Activated CD4-positive, CD25-positive, alpha-beta regulatory T cell treated with anti-CD3 and anti-CD28 coated beads, Interleukin-2, amount 50 U/mL, for 24 hours (primary cell): ENCODE results near the gene IMMP2L.

Experiments
- ATAC-seq, 2 donors: fragments of 150-1000 bp; cut with Tn5 transposase; one replicate each; pipeline ENCODE4 v1.10.0; 2021; ENCODE audit warnings: mild to moderate bottlenecking in 1 of 2, moderate library complexity in 1 of 2

IMMP2L gene

DNA sequence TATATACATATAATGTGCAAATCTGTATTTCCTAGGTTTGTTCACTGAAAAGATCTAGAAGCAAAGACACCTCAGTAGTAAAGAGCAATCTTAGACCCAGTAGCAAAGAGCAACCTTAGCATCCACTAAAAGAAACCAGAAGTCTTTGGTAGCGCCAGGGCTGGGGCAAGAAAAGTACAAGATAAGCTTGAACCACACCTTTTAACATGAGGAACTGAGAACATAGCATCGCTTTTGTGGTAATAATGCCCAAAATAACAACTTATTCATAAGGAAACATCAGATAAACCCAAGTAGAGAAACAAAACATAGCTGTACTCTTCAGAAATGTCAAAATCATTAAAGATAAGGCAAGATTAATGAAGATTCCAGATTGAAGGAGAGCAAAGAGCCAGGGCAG lies 173.4 kb downstream of the IMMP2L start:
- ATAC-seq, result no peak

DNA sequence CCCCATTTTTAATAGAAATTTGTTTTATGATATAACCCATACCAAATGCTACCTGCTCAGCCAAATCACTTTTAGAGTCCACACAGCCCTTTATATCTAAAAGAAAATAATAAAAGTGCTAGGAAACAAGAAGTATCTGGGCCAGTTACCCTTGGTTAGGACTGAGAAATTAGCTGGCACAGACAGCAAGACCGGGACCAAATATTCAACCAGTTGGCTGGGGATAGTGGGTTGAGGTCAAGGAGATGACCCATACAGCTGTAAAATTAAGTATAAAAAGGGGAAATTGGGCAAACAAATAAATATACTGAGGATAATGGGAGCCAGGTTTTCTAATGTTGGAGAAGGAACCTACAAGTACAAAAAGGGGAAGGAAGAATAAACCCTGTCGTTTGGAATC lies 174.3 kb downstream of the IMMP2L start:
- ATAC-seq, result no peak

GRCh38 chr7:111384065-111384891 lies 178.0 kb downstream of the IMMP2L start:
- no peak for ATAC-seq

DNA sequence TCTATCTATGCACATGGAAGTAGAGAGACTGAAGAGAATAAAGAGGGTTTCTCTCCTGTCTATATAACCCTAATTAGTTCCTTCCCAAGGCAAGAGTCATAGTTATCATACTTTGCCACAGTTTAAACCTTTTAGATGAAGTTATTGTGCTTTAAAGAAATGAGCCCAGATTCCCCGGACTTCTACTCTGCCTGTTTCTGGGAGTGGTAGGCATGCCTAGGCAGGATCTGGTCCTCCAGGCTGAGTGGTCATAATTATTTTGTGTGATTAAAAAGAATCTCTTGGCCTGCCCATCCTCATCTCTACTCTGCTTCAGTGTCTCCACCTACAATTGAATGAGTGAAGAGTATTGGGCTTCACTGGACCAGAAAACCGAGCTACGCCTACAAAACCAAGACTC lies 179.2 kb downstream of the IMMP2L start:
- no peak for ATAC-seq

DNA sequence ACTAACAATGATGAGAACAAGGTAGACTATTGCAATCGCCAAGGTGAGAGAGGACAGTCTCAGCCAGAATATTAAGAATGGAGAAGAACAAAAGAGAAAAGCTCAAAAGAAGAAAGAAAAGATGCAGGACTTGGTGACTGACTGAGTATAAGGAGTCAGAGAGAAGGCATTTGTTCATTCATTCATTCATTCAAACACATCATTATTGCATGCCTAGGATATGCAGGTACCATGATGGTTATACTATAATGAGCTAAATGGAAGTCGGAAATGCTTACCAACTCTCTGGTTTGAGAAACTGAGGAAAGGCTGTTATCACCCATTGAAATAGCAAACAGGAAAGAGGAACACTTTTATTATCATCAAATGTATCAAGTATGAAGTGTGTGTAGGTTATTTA lies 180.7 kb downstream of the IMMP2L start:
- ATAC-seq, result no peak

DNA sequence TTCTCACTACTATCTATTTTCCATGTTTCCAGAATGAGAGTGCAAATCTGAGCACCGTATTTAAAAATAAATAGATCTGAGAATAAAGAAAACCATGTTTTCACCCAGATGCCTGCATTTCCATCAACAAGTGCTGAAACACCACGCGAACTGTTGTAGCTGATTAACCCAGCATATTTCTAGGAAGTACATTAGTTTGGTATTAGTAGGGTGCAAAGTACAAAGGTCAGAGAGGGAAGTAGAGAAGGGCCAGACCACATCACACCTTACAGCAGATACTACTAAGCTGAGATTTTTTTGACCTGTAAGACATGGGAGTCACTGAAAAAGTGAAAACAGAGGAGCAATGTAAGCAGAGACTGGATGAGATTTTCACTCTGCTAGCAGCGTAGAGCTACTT lies 181.3 kb downstream of the IMMP2L start:
- ATAC-seq, result no peak

DNA sequence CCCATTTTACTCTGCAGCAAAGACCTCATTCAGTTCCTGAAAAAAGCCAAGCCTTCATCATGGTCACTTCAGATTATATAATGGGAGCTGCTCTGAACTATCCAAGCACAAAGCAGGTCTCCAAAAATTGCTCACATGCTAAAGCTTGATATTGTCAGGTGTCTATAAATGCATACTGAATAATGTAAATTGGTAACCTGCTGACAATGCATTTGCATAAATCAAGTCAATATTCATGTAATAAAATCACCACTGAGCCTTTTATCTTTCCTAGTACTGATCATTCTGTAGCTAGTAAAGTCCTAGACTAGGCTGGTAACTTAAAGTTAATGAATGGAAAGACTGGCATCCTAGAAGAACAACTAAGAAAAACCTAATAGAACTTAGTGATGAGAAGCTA lies 188.3 kb downstream of the IMMP2L start:
- ATAC-seq, result no peak

DNA sequence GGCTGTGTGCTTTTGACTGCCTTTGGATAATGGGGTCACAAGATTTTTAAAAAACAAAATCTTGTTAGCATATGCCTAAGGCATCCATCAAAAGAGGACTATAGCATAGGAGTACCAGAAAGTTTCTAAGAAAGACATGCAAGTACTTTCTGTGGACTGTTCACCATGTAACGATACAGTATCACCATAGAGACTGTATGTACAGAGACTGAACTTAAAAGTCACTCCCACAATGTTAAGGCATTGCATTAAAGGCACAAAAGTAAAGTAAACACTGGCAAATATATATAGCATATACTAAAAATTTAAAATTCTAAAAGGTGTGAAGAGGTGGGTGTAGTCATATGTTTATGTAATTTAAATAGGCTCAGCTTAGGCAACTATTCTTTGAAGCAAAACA lies 190.9 kb downstream of the IMMP2L start:
- ATAC-seq, result no peak

- ATAC-seq, result no peak
Measured at GRCh38 chr7:111370002-111370401, 192.3 kb downstream of the IMMP2L start.

GRCh38 chr7:111368381-111369065 lies 193.8 kb downstream of the IMMP2L start:
- no peak for ATAC-seq

- no peak for ATAC-seq
Measured at GRCh38 chr7:111364413-111364812, 197.9 kb downstream of the IMMP2L start.

- ATAC-seq, result no peak
Measured at GRCh38 chr7:111363099-111363498, 199.2 kb downstream of the IMMP2L start.

DNA sequence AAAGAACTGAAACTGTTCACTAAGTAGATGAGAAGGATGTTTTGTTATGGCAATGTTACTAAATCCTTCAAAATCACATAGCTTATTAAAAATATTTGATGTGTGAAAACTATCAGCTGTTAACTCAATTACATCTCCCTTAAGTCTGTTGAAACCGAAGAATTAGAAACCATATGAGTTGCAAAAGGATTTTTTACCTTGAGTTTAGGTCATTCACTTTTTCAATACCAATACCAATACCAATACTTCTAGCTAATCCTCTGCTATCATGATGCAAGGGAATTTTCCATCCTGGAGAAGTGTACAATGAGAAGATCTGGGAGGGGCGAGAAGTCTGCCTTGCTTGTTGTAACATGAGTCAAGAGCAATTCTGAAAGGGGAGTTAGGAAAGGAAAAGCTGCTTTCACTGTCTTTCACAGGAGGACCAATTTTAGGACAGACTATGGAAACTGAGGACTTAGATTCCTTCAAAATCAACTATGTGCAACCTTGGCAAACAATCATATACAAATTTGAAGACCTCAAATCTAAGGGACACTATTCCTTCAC lies 199.7 kb downstream of the IMMP2L start:
- ATAC-seq, result no peak

DNA sequence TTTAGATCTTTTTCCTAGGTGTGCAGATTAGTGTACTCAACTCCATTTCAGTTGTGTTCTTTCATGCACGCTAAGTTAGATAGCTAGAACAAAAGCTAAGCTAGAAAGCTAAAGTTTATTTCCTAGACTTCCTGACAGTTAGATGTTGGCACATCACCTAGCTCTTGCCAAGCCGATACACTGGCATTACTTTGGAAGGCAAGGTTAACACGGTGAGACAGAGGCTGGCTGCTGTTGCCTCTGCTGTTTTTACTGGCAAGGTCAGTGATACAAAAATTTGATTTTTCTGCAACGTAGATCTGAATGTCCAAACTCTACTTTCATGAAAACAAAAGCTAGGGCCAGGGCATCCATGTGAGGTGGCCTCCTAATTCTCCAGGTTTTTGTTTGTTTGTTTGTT lies 203.4 kb downstream of the IMMP2L start:
- ATAC-seq, result no peak

- ATAC-seq, result peak in 1 of 2 donors; percentile 10
Measured at GRCh38 chr7:111357691-111358090, 204.6 kb downstream of the IMMP2L start.

- no peak for ATAC-seq
Measured at GRCh38 chr7:111356941-111357340, 205.4 kb downstream of the IMMP2L start.

DNA sequence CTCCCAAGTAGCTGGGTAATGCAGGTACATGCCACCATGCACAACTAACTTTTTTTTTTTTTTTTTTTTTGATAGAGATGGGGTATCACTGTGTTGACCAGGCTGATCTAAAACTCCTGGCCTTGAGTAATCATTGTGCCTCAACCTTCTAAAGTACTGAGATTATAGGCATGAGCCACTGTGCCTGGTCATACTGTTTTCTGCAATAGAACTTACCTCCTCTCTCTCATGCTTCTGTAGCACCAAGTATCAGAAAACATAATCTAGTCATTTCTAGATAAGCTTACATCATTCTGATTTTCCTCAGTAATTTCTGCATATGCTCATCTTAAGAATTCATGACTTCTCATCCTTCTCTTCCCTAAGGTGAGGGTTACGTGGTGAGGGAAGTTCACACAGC lies 210.0 kb downstream of the IMMP2L start:
- ATAC-seq, result no peak

- ATAC-seq, result no peak
Measured at GRCh38 chr7:111346219-111346618, 216.1 kb downstream of the IMMP2L start.

DNA sequence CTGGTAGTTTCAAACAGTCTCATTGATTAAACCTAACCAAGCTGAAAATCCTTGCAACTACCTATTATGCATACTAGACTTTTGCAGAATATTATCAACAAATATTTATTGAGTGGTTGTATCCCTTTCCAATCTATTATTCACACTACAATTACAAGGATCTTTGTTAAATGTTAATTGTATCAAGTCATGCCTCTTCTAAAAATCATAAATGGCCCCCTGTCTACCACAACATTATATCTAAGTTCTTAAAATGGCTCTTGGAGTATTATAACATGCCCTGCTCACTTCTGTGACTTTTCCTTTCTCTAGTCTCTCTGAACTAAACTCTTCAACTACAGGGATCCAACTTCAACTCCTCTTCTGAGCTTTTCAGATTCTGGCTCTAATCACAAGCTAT lies 219.3 kb downstream of the IMMP2L start:
- no peak for ATAC-seq

- ATAC-seq, result no peak
Measured at GRCh38 chr7:111339006-111339405, 223.3 kb downstream of the IMMP2L start.

DNA sequence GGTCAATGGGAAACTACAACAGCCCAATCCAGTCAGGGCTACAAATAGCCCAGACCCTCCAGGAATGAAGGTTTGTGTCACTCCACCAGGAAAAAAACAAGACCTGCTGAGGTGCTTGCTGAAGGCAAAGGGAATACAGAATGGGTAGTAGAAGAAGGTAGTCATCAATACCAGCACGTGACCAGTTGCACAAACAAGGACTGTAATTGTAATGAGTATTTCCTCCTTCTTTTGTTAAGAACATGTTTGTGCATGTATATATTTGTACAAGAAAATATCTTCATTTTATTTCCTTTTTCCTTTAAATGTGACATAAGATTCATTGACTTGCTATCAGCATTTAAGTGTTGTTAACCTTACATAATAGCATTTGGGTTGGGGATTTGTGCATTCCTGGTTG lies 229.3 kb downstream of the IMMP2L start:
- no peak for ATAC-seq

GRCh38 chr7:111330235-111330523 lies 232.1 kb downstream of the IMMP2L start:
- ATAC-seq, result no peak

DNA sequence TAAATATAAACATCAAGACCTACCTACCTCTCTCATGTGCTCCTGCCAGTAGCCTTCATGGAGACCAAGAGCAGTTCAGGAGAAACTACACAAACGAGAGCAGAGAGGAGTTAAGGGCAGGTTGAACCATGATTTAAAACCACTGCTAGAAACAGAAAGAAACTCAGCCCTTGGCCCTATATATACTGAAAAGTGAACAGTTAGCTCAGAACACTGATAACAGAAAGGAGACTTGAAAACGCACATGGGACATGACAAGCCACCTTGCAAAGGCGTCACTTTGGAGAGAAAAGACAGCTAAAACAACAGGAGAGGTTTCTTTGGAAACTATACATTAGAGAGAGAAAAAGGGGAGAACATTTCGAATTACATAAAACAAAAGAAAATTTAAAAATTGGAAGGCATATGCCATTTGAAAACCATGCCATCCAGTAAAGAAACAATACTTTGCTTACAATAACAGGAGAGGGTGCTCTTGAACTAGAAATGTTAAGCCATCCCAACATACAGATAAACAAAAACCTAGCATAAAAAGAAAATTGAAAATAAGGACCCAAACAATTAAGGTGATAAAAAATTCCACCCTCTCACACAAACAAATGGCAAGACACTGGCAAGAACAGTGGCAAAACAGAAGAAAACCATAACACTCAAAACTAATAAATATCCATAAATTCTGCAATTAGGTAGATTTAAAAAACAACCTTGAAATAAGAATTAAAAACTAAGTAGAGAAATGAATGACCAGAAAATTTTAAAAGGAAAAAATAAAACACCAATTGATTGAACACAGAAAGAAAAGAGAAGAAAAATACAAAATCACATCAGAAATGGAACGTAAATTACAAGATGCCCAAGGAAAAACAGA lies 232.7 kb downstream of the IMMP2L start:
- ATAC-seq, result no peak
